RCC 7860 (cell line): ENCODE data around the gene PGBD5.

Source experiments
- DNase-seq: peaks from one replicate; pipeline ENCODE4 v3.0.0-alpha.2; 2015; ENCODE audit warnings: low spot score
- FAIRE-seq: peaks from 2 replicates; lab custom pipeline; 2012; peaks lifted over from hg19 to GRCh38; lab: Jason Lieb, UNC

Gene PGBD5

DNA sequence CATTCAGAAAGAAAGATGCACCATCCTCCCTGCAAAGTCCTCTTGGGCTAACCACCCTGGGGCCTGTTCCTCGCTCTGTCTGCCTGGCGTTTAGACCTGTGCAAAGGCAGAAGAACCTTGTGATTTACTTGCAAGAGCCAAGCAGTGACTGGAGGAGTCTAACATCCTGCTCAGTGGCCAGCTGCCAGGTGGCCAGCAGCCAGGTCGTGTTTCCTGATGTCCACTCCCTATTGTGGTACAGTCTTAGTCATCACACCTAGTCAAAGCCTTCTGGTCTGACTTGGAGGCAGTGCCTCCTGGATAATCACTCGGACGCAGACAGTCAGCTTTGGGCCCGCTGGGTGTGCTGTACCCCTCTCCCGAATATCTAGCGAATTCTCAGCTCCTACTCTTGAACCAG is 118.1 kb downstream of the PGBD5 start:
- FAIRE-seq, result peak; percentile 90
- DNase-seq, result peak; percentile 96

DNA sequence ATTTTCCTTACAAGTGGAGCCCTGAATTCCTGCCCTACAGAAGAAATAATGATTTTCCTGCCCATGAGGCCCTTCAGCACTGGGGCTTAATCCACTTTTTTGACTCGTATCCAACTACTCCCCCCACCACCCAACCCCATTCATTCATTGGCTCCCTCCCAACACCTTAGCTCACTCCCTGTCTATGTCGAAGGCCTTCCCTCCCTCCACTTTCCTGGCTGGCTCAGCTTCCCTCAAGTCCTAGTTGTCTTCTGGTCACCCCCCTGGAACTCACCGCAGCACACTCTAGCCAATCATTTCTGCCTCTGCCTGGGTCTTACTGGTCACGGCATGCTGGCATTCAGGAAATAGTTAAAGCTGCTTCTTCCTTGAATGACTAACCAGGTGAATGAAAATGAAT is 118.9 kb downstream of the PGBD5 start:
- FAIRE-seq (peak; percentile 88), DNase-seq (peak; percentile 87)

DNA sequence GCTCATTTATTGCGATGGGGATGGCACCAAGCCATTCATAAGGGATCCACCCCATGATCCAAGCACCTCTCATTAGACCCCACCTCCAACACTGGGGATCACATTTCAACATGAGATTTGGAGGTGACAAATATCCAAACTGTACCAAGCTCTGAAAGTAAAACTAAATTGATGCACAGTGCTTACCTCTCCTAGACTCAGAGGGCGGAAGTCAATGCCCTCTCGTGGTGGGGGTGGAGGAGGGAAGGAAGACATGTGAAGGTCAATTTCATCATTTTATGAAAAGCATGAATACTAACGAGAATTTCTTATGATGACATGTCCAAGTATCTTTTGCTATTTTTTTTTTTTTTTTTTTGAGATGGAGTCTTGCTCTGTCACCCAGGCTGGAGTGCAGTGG is 120.0 kb downstream of the PGBD5 start:
- no peak for FAIRE-seq
- DNase-seq, result no peak

DNA sequence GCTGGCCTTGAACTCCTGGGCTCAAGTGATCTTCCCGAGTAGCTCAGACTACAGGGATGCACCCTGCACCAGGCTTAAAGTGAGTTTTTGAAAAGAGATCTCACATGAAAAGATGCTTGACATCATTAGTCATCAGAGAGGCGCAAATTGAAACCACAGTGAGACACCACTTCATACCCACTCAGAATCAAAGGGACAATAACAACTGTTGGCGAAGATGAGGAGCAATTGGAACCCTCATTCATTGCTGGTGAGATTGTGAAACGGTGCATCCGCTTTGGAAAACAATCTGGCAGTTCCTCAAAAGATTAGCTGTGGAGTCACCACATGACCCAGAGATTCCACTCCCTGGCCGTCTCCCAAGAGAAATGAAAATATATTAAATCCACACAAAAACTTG is 122.3 kb downstream of the PGBD5 start:
- DNase-seq (peak; percentile 33), FAIRE-seq (no peak)

DNA sequence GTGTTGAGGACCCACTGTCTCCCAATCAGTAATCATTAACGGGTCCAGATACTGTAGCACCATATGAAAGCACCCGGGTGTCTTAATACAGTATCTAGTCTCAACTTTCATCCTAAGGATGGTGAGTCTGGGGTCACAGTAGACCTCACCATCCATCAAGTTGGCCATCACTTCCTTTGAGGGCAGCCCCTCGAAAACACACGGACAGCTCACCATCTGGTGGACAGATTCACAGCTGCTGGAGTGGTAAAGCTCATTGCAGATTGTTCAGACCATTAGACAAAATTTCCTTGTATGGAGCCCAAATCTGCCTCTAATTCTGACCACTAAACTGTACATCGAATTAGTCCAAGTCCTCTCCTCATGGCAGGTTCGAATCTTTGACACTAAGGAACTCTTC is 123.1 kb downstream of the PGBD5 start:
- DNase-seq (no peak), FAIRE-seq (no peak)

DNA sequence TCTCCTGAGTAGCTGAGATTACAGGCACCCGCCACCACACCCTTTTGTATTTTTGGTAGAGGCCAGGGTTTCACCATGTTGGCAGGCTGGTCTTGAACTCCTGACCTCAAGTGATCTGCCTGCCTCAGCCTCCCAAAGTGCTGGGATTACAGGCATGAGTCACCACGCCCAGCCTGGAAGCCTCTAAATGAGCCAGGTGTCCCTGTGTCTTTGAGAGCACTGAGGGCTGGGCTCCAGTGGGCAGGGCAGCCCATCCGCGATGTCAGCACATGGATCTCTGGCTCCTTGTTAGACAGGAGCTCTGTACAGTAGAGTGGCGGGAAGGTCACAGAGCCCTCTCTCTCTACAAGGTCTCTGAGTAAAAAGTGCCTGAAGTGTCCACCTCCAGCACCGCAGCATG is 124.3 kb downstream of the PGBD5 start:
- no peak for FAIRE-seq
- no peak for DNase-seq

DNA sequence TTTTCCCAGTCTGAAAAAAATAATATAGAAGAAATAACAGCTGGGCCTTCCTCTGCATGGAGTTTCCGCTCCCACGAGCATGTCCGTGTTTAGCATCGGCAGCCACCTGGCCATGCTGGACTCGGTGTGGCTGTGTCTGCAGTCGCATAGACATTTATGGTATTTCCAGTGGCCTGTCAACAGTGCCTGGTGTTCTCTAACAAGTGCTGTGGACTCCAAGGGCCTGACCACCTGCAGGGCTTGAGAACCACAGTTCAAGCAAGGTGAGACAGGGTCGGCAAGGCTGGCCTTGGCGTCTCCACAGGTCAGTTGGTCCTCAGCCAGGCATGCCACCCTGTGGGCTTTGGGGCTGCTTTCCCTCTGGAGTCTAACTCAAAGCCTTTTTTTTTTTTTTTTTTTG is 124.8 kb downstream of the PGBD5 start:
- no peak for FAIRE-seq
- no peak for DNase-seq

DNA sequence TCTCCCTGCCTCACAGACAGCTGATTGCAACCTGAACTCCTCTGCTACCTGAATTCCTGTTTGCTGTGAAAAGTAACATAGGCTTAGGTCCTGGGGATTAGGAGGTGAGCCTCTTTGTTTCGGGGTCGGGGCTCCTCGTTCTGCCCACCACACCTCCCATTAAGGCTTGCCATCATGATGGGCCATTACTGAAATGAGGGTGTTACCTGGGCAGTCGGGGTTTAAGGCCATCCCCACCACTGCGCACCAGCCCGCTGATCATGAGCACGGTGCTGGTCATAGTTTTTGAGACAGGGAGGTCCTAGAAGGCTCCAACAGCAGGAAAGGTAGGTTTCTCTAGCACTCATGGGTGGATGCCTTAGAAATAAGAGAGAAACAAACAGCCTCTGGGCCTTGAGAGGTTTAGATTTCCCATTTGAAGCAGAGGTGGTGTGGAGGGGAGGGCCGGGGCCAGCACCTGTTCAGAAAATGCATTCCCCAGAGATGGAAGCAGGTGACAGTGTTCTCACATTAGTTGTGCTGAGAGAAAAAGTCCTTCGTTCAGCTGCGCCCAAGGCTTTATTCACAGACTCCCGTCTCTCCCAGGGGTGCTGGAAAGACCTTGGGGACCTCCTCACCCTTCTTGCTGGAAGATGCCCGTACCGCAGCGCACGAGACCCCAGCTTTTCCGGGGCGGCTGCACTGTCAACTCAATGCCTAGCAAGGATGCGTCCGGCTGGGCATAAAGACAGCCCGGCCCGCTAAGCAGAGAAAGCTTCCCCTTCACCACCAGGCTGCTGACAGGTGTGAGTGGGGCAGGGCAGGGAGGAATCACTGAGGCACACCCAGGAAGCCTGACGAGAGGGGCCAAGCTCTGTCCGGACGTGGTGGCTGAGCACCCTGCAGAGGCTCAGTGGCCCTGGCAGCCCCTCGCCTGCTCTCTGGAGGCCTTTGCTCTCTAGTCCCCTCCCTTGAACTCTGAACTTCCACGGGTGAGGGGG is 125.5 kb downstream of the PGBD5 start:
- DNase-seq, result no peak
- FAIRE-seq, result no peak

DNA sequence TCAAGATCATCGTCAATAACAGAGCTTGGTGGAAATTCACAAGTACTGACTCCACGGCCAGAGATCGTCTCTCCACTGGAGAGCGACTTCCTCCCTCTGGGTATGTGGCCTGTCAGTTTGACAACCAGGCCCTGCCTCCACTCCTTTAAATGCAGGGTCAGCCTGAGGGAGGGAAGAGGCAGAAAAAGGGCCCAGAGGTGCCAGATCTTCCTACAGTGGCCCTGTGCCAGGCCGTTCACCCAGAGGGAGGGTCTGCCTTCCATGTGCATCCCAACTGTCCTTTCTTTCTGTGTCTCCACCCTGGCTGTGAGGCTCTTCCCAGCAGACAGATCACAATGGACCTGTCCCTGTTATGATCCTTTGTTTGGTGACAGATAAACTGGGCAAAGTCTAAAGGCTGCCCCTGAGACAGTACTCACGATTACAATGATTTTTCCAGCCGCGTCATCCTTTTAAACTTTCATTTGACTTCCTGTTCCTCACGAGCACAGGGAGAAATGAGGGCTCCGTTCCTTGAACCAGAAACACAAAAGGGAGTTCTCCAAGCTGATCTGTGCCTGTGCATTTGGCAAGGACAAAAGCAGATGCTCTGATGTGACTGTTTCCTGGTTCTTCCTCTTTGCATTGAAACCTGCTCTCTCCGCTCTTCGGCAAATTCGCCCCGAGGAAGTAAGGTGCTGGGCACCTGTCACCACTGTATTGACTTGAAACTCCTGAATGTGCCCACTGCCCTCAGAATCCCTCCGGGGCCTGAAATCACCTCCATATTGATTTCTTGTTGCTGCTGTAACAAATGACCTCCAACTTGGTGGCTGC is 126.7 kb downstream of the PGBD5 start:
- FAIRE-seq (no peak), DNase-seq (no peak)

DNA sequence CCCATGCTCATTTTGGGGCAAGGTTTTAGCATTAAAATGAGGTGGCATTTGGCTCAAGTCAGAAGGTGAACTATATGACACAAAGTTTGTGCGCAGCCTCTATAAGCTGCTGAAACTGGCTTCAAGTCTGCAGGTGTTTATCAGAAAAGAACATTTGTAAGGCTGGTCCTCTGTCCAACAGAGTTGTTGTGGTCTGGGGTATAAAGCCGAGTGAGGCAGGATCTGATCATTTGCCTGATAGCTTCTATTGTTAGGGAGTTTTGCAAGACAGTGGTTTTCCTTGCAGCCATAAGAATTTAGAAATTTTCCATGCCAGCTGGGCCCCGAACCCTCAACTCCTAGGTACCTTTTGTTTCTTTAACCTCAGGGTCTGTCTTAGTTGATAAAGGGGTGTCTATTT is 130.8 kb downstream of the PGBD5 start:
- no peak for DNase-seq

DNA sequence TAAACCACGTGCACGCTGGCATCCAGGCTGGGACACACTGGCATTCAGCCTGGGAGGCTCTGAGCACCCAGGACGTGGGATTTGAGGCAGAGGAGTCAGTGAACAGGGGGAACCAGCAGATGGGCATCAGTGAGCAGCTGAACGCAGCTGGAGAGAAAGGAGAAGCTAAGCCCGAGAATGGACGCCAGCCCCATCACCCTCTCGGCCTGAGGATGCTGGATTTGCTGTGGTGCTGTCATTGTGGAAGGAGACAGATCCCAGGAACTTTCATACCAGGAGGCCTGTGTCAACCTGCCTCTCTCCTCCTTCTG is 132.8 kb downstream of the PGBD5 start:
- FAIRE-seq (no peak), DNase-seq (no peak)

More for the DNA sequence above, 130.8 kb downstream of the PGBD5 start:
- no peak for FAIRE-seq

DNA sequence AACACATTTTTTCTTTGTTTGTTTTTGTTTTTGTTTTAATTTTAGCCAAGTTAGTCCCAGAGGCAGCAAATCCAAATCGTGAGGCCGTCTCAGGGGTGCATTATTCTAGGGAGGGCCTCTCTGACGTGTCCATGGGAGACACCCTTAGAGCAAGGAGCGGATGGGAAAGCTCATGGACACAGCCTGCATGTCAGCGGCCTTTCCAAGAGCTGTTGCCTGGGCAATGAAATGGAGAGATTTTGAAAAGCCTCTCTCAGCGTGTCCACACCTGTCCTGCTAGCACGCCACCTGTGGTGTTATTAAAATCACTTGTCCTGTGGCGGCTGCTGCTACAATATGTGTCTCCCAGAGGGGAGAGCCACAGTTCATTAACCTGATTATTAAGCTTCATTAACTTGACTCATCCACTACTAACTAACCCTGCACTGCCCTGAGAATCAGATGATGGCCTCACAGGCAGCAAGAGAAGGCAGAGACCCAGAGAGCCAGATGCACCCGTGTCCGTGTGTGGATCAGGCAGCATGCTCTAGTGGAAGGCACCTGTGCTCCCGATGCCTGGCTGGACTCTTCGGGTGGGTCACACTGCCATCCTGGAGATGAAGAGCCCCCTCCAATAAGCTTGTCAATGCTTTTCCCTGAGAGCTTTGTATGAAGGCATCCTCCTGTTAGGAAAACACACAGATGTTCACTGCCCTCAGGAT is 133.3 kb downstream of the PGBD5 start:
- DNase-seq, result no peak
- no peak for FAIRE-seq

DNA sequence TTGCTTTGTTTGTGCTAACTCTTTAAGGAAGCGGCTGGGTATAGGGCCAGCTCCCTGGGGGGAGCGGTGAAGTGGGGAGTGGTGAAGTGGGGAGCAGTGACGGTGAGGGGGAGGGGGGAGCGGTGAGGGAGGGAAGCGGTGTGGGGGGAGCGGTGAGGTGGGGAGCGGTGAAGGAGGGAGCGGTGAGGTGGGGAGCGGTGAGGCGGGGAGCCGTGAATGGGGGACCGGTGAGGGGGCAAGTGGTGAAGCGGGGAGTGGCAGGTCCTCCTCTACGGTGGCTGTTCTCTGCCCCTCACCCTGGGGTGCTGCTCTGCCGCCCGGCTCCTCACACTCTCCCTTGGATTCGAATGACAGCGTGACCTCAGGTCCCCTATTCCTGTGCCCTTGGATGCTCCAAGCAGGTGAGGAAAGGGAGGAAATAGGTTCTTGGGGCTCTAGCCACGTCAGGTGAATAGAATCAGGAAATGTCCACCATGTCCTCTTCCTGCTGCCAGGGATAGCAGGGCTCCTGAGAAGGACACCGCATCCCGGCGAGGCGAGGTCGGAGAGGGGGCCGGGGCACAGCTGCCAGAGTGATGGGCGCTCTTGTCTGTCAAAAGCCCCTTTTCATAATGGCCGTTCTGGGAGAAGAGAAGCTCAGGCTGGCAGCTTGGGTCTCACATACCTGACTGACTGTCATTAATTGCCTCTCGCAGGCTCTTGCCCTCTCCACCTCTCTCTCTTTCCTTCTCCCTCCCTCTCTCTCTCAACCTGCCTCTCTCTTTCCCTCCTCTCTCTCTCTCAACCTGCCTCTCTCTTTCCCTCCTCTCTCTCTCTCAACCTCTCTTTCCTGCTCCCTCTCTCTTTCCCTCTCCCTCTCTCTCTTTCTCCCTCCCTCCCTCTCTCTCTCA is 134.2 kb downstream of the PGBD5 start:
- no peak for FAIRE-seq
- no peak for DNase-seq

DNA sequence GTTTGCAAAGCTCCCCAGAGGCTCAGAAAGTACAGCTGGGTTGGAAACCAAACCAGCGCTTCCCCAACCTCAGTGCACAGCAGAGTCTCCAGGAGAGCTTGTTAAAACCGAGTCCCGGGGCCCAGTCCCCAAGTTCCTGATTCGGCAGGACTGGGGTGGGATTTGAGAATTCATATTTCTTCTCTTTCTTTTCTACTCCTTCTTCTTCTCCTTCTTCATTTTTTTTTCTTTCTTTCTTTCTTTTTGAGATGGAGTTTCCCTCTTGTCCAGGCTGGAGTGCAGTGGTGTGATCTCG is 136.8 kb downstream of the PGBD5 start:
- no peak for DNase-seq
- no peak for FAIRE-seq

DNA sequence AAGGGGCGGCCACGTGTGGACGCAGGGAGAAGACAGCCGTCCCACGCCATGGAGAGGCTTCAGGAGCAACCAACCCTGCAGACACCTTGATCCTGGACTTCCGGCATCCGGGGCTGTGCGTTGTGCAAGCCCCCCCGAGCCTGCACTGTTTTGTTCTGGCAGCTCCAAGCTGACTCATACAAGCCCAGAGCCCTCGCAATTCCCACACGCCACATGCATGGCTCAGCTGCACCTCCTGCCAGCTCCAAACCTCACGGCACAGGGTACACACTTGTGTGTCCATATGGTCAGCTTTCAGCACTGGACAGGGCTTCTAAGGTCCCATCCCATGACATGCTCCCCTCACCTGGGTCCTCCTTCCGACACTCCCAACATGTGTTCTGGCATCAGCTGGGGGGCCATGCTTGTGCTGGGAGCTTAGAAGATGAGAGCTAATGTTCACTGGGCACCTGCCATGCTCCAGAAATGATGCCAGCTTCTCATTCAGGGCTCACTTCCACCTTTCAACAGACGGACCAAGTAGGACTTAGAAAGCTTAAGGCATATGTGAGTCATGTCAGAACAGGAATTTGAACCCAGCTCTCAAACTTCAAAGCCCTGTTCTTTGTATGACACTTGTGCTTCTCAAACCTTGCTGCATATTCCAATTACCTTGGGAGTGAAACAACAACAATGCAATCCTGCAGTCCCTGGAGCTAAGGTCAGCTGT is 137.3 kb downstream of the PGBD5 start:
- DNase-seq (no peak), FAIRE-seq (no peak)

DNA sequence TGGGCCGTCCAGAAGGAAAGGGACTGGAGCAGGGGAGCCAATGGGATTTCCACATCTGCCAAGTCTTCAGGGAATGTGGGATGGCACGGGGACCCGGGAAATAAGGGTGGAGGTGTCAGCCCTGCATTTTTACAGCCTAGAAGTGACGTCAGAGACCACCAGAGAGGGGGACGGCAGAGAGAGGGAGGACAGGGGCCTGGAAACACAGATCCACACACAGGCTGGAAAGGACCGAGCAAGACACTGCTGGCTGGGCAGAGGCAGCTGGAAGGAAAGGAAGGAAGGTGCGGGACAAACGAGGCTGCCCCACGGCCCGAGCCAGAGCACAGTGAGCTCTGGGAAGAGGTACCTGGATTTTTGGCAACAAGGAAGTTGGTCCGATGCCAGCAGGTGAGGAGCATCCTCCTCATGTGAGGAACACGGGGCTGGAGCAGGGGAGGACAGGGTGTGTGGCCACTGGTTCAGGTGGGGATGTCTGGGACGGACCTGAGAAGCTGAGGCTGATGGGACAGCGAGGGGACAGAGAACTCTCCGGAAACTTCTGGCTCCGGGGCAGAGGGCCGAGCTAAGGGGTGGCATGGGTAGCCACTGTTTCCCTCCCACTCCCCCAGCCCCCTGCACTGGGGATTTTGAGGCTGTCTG is 138.3 kb downstream of the PGBD5 start:
- DNase-seq (no peak), FAIRE-seq (no peak)

DNA sequence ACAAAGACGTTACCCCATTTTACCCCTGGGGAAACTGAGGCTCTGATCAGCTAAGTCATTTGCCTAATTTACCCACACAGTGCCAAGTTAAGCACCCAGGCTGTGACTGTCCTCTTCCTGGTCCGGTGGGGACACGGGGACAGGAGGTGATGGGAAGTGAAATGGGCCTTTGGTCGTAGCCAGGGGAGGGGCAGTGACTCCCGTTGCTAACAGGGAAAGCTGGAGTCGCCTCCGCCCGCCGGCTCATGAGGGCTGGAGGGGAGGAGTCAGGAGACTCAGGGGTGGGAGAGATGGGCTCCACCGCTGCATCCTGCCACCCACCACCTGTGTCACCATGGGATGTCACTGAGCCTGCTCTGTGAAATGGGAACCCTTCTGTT is 139.3 kb downstream of the PGBD5 start:
- DNase-seq, result no peak
- FAIRE-seq, result no peak

DNA sequence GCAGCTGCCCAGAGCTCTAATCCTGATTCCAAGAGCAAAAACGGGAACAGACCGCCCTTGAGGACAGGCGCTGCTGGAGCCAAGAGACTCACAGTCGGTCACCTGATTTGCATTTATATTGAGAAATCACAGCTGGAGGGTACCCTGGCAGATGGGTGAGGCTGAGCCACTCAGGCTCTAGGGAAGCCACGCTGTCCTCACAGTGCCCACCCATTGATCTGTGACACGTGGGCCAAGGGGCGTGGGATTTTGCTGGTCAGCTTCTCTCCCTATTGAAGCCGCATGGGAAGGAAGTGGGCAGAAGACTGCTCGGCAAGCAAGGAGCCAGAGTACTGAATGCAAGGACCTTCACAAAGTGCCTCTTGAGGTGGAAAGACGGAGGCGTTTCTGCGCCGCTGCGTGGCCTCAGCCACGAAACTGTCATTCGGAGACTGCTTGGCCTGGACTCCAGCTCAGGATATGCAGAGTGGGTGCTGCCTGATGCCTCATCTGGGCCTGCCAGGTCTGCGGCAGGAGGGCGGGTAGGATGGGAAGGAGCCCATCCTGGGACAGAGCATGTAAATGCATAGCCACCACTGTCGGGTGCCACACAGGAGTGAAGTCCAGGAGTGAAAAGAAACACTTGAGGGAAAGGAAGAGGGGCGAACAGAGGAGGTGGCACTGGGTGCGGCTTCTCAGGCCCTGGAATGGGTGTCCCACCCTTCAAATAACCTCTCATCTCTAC is 139.8 kb downstream of the PGBD5 start:
- DNase-seq (no peak), FAIRE-seq (no peak)

DNA sequence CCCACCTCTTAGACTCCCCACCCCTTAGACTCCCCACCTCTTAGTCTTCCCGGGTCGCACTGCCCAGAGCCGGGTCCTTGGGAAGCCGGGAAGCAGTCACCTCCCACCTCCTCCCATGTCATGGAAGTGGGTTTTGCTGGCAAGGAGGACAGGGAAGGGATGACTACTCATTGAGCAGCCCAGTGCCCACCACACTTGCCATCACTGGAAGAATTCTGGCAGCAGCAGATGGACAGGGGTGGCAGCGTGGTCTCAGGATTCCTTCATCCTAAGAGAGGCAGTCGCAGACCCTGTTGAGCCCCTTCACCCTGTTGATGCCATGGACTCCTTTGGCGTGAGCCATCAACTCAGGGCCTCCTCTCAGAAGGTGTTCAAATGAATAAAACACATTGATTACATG is 140.8 kb downstream of the PGBD5 start:
- no peak for DNase-seq
- FAIRE-seq, result no peak
